Cardiac muscle cell (in vitro differentiated cells and primary cell): ENCODE results near the gene USP6NL. TPM values are rescaled to one million over a fixed set of nuclear protein-coding genes. Genes with fewer than 3 reads are reported as not detected.

ENCODE experiments used
- DNase-seq, 2 donors: peaks; one replicate each; pipeline versions ENCODE4 v3.0.0 to v3.0.0-alpha.2; 2010 to 2017; ENCODE audit warnings: low read depth in 1 of 2, low spot score in 1 of 2
- H3K27ac ChIP-seq: fragments of 200-600 bp; sonication (generic); 2 replicates; pipeline ENCODE4 v1.5.1; 2016
- H3K27me3 ChIP-seq: fragments of 200-600 bp; sonication (generic); 2 replicates; pipeline ENCODE4 v1.6.0; 2016; ENCODE audit warnings: control low read depth
- H3K36me3 ChIP-seq: fragments of 200-600 bp; sonication (generic); 2 replicates; pipeline ENCODE4 v1.5.1; 2016; ENCODE audit warnings: control low read depth
- H3K4me1 ChIP-seq: fragments of 200-600 bp; sonication (generic); 2 replicates; pipeline ENCODE4 v1.8.1; 2017; ENCODE audit warnings: low read depth, mild to moderate bottlenecking, mixed run types
- H3K4me3 ChIP-seq: fragments of 200-600 bp; sonication (generic); 2 replicates; pipeline ENCODE4 v1.5.1; 2016; ENCODE audit warnings: mild to moderate bottlenecking
- H3K9me3 ChIP-seq: fragments of 200-600 bp; sonication (generic); 2 replicates; pipeline ENCODE4 v1.5.1; 2017; ENCODE audit warnings: low read depth, mild to moderate bottlenecking, control low read depth
- polyA plus RNA-seq: library from polyadenylated mRNA; unstranded; fragments of >200 nt; fragmentation: Nextera tagmentation; extraction: Ambion mirVana; gene quantifications from 2 replicates; pipeline ENCODE4 v1.2.1, GENCODE V29; 2016
- total RNA-seq: library from RNA; depleted of rRNA; stranded (reverse); fragments of >200 nt; gene quantifications from 2 replicates; pipeline ENCODE4 v1.2.3, GENCODE V29; 2016
- TF ChIP-seq, protein P1 (sequence below): IDR thresholded peaks from 2 replicates; pipeline ENCODE4 v1.5.1; 2012; ENCODE audit warnings: low read depth, mild to moderate bottlenecking, low read length

Gene USP6NL
- total and polyA plus RNA-seq, 2 experiments from 2014 or later: 13.6 to 25.4 TPM

DNA sequence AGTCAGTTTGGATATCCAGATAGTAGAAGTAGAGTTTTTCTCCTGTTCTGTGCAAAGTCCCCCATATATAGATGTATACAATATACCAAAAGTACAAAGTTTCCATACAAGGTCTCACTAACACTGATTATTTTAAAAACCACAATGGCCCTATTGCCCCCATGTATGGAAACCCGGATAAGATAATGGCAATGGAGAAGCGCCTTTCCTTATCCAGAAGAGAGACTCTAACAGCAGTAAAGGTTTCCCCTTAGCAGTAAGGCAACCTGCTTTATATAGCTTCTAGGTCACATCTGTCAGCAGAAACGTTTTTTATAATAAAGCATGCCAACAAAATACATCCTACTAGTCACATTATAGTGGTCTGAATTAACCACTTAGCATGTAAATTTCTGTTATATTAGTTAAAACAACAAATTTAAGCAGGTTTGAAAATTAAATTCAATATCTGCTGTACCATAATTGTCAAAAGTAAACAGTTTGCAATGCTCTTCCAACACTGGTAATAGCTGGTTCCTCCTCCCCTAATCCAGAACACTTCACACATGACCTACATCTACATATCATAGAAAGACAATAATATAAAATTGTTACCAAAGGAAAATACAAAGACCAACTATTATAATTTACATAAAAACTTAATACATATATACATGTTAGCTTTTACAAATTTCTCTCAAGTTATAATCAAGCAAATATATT is 22.4 kb downstream of the USP6NL start:
- Histone ChIP-seq H3K4me3 (no peak overlapping the region), H3K27me3 (no peaks in the 10 kb centered on the region), H3K36me3 (no peaks in the 10 kb centered on the region), H3K27ac (peak overlapping the region; percentile 65), H3K9me3 (no peaks in the 10 kb centered on the region), H3K4me1 (peaks cover 17% of the 10 kb centered on the region)
- DNase-seq: no peak
- TF ChIP-seq, protein P1, sequence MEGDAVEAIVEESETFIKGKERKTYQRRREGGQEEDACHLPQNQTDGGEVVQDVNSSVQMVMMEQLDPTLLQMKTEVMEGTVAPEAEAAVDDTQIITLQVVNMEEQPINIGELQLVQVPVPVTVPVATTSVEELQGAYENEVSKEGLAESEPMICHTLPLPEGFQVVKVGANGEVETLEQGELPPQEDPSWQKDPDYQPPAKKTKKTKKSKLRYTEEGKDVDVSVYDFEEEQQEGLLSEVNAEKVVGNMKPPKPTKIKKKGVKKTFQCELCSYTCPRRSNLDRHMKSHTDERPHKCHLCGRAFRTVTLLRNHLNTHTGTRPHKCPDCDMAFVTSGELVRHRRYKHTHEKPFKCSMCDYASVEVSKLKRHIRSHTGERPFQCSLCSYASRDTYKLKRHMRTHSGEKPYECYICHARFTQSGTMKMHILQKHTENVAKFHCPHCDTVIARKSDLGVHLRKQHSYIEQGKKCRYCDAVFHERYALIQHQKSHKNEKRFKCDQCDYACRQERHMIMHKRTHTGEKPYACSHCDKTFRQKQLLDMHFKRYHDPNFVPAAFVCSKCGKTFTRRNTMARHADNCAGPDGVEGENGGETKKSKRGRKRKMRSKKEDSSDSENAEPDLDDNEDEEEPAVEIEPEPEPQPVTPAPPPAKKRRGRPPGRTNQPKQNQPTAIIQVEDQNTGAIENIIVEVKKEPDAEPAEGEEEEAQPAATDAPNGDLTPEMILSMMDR: no peak

DNA sequence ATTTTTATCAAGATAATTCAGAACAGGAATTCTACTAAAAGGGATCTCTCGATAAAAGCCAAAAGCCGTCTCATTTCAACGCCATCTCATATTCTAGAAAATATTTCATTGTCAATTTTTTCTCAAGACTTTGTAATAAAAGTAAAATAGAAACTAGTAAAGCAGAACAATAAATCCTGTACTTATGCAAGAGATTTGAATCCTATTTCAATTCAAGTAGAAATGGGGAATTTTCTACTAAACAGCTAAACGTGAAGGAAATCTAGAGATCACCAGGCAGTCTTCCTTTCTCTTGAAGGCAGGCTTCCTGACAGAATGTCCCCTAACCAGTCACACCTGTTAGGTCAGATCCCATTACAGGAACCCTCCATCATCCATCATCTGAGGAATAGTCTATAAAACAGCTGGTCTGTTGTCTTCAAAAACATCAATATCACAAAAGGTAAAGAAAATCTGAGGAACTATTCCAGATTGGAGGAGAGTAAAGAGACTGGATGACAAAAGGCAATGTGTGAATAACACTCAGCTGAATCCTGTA is 23.7 kb downstream of the USP6NL start:
- Histone ChIP-seq H3K9me3 (no peaks in the 10 kb centered on the region), H3K36me3 (no peaks in the 10 kb centered on the region), H3K27ac (no peak overlapping the region), H3K27me3 (no peaks in the 10 kb centered on the region), H3K4me1 (peaks cover 17% of the 10 kb centered on the region), H3K4me3 (no peak overlapping the region)
- DNase-seq: no peak
- TF ChIP-seq, protein P1: no peak

DNA sequence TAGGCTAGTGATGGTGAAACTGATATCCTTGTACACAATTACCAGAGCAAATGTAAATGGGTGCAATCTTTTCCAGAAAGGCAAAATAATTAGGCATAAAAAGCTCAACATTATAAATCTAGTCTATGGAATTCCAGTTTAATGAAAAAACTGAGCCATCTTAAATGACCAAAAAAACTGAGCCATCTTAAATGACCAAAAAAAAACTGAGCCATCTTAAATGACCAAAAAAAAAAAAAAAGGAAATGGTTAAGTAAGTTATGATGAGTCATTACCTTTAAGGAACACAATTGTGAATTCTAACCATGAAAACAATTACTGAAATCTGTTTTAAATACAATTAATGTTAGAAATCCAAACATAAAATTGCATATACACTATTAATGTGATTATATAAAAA is 25.3 kb downstream of the USP6NL start:
- TF ChIP-seq, protein P1: no peak
- Histone ChIP-seq H3K4me1 (peaks cover 17% of the 10 kb centered on the region), H3K36me3 (no peaks in the 10 kb centered on the region), H3K4me3 (no peak overlapping the region), H3K27ac (no peak overlapping the region), H3K9me3 (no peaks in the 10 kb centered on the region), H3K27me3 (no peaks in the 10 kb centered on the region)
- DNase-seq: no peak

DNA sequence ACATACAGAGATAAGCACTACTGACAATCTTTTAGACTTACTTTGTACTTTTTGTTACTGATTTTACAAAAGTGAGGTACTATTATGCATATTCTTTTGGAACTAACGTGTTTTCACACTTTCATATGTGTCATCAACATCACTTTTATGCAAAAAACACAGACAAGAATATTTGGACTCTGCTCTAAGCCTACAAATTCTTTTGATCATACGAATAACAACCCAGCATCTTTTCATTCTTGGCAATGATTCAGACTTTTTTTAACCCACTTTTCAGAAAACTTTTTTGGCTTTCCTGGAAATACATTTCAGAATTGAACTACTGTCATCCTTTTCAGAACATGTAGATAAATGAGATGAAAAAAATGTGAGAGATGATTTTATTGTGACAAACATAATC is 30.2 kb downstream of the USP6NL start:
- H3K27me3 ChIP-seq: no peaks in the 10 kb centered on the region
- no peak overlapping the region for H3K4me3 ChIP-seq
- H3K27ac ChIP-seq: no peak overlapping the region
- TF ChIP-seq, protein P1: no peak
- H3K9me3 ChIP-seq: no peaks in the 10 kb centered on the region
- peak in 1 of 2 donors; percentile 14 for DNase-seq
- no peaks in the 10 kb centered on the region for H3K36me3 ChIP-seq
- H3K4me1 ChIP-seq: no peaks in the 10 kb centered on the region

DNA sequence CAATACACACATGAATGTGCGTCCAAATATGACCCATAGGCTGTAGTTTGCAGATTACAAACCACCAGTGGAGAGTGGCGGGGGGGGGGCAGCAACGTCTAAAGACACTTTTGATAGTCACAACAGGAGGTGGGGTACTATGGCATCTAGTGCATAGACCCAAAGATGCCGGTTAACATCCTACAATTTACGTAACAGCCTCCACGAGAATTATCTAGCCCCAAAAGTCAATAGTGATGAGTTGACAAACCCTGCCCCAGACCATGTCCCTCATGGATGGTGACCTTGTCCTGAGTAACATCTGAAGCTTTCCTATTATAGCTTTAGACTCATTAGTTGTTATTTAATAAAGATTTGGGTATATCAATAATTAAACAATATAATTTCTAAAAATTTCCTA is 31.6 kb downstream of the USP6NL start:
- TF ChIP-seq, protein P1: no peak

More for the DNA sequence above, 31.6 kb downstream of the USP6NL start:
- Histone ChIP-seq H3K27ac (no peak overlapping the region), H3K9me3 (no peaks in the 10 kb centered on the region), H3K27me3 (no peaks in the 10 kb centered on the region), H3K36me3 (no peaks in the 10 kb centered on the region), H3K4me3 (no peak overlapping the region), H3K4me1 (no peaks in the 10 kb centered on the region)
- DNase-seq: no peak
